H9 (cell line): ENCODE measurements around the gene YBEY. TPM values are rescaled to one million over a fixed set of nuclear protein-coding genes. Genes with fewer than 3 reads are reported as not detected.
A peak's percentile ranks its signal among the peaks of the same experiment; 100 is the strongest.

Experiments used
- DNase-seq: peaks from one replicate; pipeline ENCODE4 v3.0.0-alpha.2; 2017
- H2AFZ ChIP-seq: one replicate; pipeline ENCODE4 v1.6.1; 2013; ENCODE audit warnings: mild to moderate bottlenecking, low read length, control low read depth, moderate library complexity
- H2AK5ac ChIP-seq: 2 replicates; pipeline ENCODE4 v1.6.1; 2013; ENCODE audit warnings: low read length, control low read depth, mixed read lengths; ENCODE audit not compliant: insufficient read length
- H2BK120ac ChIP-seq: one replicate; pipeline ENCODE4 v1.6.1; 2013; ENCODE audit warnings: low read depth, mild to moderate bottlenecking, low read length, control low read depth, inconsistent platforms; ENCODE audit not compliant: poor library complexity, severe bottlenecking
- H2BK12ac ChIP-seq: 2 replicates; pipeline ENCODE4 v1.6.1; 2013; ENCODE audit warnings: low read length, control low read depth, mixed read lengths, low read depth; ENCODE audit not compliant: insufficient read length
- H2BK15ac ChIP-seq: 2 replicates; pipeline ENCODE4 v1.6.1; 2013; ENCODE audit warnings: low read depth, low read length, control low read depth
- H2BK20ac ChIP-seq: one replicate; pipeline ENCODE4 v1.6.1; 2013; ENCODE audit warnings: low read depth, mild to moderate bottlenecking, low read length, control low read depth, inconsistent platforms; ENCODE audit not compliant: poor library complexity, severe bottlenecking
- H2BK5ac ChIP-seq: 2 replicates; pipeline ENCODE4 v1.6.1; 2013; ENCODE audit warnings: low read length, control low read depth, mixed read lengths; ENCODE audit not compliant: insufficient read length
- H3K14ac ChIP-seq: 2 replicates; pipeline ENCODE4 v1.6.1; 2013; ENCODE audit warnings: low read length, control low read depth; ENCODE audit not compliant: insufficient read depth
- H3K18ac ChIP-seq: 2 replicates; pipeline ENCODE4 v1.6.1; 2013; ENCODE audit warnings: low read depth, mild to moderate bottlenecking, mixed read lengths, low read length, control low read depth; ENCODE audit not compliant: insufficient read length
- H3K23ac ChIP-seq: 2 replicates; pipeline ENCODE4 v1.6.1; 2013; ENCODE audit warnings: low read length, control low read depth, mixed read lengths, low read depth; ENCODE audit not compliant: insufficient read length
- H3K23me2 ChIP-seq: 2 replicates; pipeline ENCODE4 v1.6.1; 2013; ENCODE audit warnings: low read depth, mild to moderate bottlenecking, mixed read lengths, low read length, control low read depth; ENCODE audit not compliant: insufficient read length, poor library complexity, severe bottlenecking
- H3K27ac ChIP-seq: 2 replicates; pipeline ENCODE4 v1.5.1; 2013; ENCODE audit warnings: low read length, control low read depth, mixed read lengths, low read depth; ENCODE audit not compliant: insufficient read length
- H3K27me3 ChIP-seq: 2 replicates; pipeline ENCODE4 v1.6.1; 2013; ENCODE audit warnings: low read length, control low read depth, inconsistent platforms; ENCODE audit not compliant: insufficient read depth
- H3K4ac ChIP-seq: 2 replicates; pipeline ENCODE4 v1.6.1; 2013; ENCODE audit warnings: low read depth, mild to moderate bottlenecking, control low read depth, inconsistent platforms, low read length, moderate library complexity
- H3K4me1 ChIP-seq: 2 replicates; pipeline ENCODE4 v1.6.1; 2013; ENCODE audit warnings: low read length, control low read depth, inconsistent platforms; ENCODE audit not compliant: insufficient read depth
- H3K4me2 ChIP-seq: 2 replicates; pipeline ENCODE4 v1.6.1; 2013; ENCODE audit warnings: low read length, control low read depth, mixed read lengths; ENCODE audit not compliant: insufficient read length, insufficient read depth
- H3K56ac ChIP-seq: 2 replicates; pipeline ENCODE4 v1.6.1; 2013; ENCODE audit warnings: low read depth, mild to moderate bottlenecking, mixed read lengths, low read length, control low read depth; ENCODE audit not compliant: insufficient read length
- H3K79me1 ChIP-seq: 2 replicates; pipeline ENCODE4 v1.6.1; 2013; ENCODE audit warnings: low read depth, mild to moderate bottlenecking, moderate library complexity, low read length, control low read depth, inconsistent platforms; ENCODE audit not compliant: insufficient read depth, poor library complexity, severe bottlenecking
- H3K79me2 ChIP-seq: 2 replicates; pipeline ENCODE4 v1.6.1; 2013; ENCODE audit warnings: low read length, control low read depth, inconsistent platforms; ENCODE audit not compliant: insufficient read depth
- H3K9ac ChIP-seq: 2 replicates; pipeline ENCODE4 v1.6.1; 2013; ENCODE audit warnings: low read length, control low read depth, mixed read lengths; ENCODE audit not compliant: insufficient read length; ENCODE audit errors: extremely low read depth
- H3K9me3 ChIP-seq: one replicate; pipeline ENCODE4 v1.6.1; 2013; ENCODE audit warnings: low read depth, low read length, inconsistent platforms; ENCODE audit not compliant: control insufficient read depth
- H3T11ph ChIP-seq: one replicate; pipeline ENCODE4 v1.6.1; 2013; ENCODE audit warnings: mild to moderate bottlenecking, low read length, control low read depth, inconsistent platforms
- H4K20me1 ChIP-seq: one replicate; pipeline ENCODE4 v1.6.1; 2013; ENCODE audit not compliant: control insufficient read depth, insufficient read length, insufficient read depth
- H4K5ac ChIP-seq: 2 replicates; pipeline ENCODE4 v1.6.1; 2013; ENCODE audit warnings: low read depth, mild to moderate bottlenecking, mixed read lengths, low read length, control low read depth; ENCODE audit not compliant: insufficient read length
- H4K8ac ChIP-seq: replicated peaks from 2 replicates; pipeline ENCODE4 v1.6.1; 2013; ENCODE audit warnings: low read length, control low read depth, mixed read lengths, low read depth; ENCODE audit not compliant: insufficient read length
- H4K91ac ChIP-seq: 2 replicates; pipeline ENCODE4 v1.6.1; 2013; ENCODE audit warnings: low read depth, mild to moderate bottlenecking, moderate library complexity, mixed read lengths, low read length, control low read depth; ENCODE audit not compliant: insufficient read length
- H3K27ac Mint-ChIP-seq, 3 experiments: 2 replicates in 2 of 3; 3 replicates in 1 of 3; pipeline ENCODE4 v1.8.0; 2020 to 2021; ENCODE audit warnings: mixed read lengths in 3 of 3, mild to moderate bottlenecking in 1 of 3, moderate library complexity in 1 of 3
- H3K27me3 Mint-ChIP-seq: 2 replicates; pipeline ENCODE4 v1.8.0; 2021; ENCODE audit warnings: low read depth, mild to moderate bottlenecking, moderate library complexity, mixed read lengths
- H3K36me3 Mint-ChIP-seq, 3 experiments: 2 replicates in 2 of 3; 3 replicates in 1 of 3; pipeline ENCODE4 v1.8.0; 2020 to 2021; ENCODE audit warnings: low read depth in 3 of 3, mixed read lengths in 3 of 3; ENCODE audit not compliant: insufficient read depth in 1 of 3
- H3K4me1 Mint-ChIP-seq, 2 experiments: 2 replicates each; pipeline ENCODE4 v1.8.0; 2020; ENCODE audit warnings: mixed read lengths in 2 of 2
- H3K4me3 Mint-ChIP-seq, 2 experiments: 2 replicates in 1 of 2; 3 replicates in 1 of 2; pipeline ENCODE4 v1.8.0; 2020 to 2021; ENCODE audit warnings: mild to moderate bottlenecking in 2 of 2, mixed read lengths in 2 of 2, moderate library complexity in 1 of 2
- H3K9me3 Mint-ChIP-seq, 2 experiments: 2 replicates in 1 of 2; 3 replicates in 1 of 2; pipeline ENCODE4 v1.8.0; 2020; ENCODE audit warnings: mild to moderate bottlenecking in 2 of 2, mixed read lengths in 2 of 2, moderate library complexity in 1 of 2
- CTCF ChIP-seq: fragments of 200-600 bp; sonication (generic); conservative IDR thresholded peaks from 3 replicates; pipeline ENCODE4 v1.8.0; 2021; ENCODE audit warnings: antibody characterized with exemption, mild to moderate bottlenecking
- WGBS: extraction: QIAGEN DNeasy Blood & Tissue Kit; methylation state at CpG from one replicate; pipeline ENCODE4 v1.1.7; 2013; ENCODE audit warnings: missing lambda C conversion rate, low lambda C conversion rate, mixed read lengths; ENCODE audit not compliant: insufficient read length; ENCODE audit errors: extremely low coverage; 5-methylcytosine and 5-hydroxymethylcytosine counted together
- total RNA-seq: library from RNA; stranded (reverse); gene quantifications from 2 replicates; pipeline ENCODE4 v1.2.1, GENCODE V29; 2021

The YBEY gene
- total RNA-seq, 1 experiment from 2014 or later, result 26.2 TPM

- Histone ChIP-seq H3K9ac (no peak overlapping the region), H3K27me3 (no peaks in the 10 kb centered on the region), H2BK20ac (no peak overlapping the region), H4K8ac (no peak overlapping the region), H3K23ac (no peak overlapping the region), H4K5ac (no peak overlapping the region), H3K9me3 (no peaks in the 10 kb centered on the region), H3K14ac (no peak overlapping the region; the same call in 1 of the 2 replicates), H3K4ac (no peak overlapping the region), H3K79me2 (no peaks in the 10 kb centered on the region), H3K27ac (no peak overlapping the region), H3T11ph (no peak overlapping the region), H2BK12ac (no peak overlapping the region), H3K18ac (no peak overlapping the region), H3K23me2 (peaks cover 9% of the 10 kb centered on the region), H3K79me1 (no peaks in the 10 kb centered on the region), H3K56ac (no peak overlapping the region), H4K91ac (no peak overlapping the region), H2BK5ac (no peak overlapping the region), H2BK15ac (no peak overlapping the region; the same call in 1 of the 2 replicates), H2BK120ac (no peak overlapping the region), H3K4me1 (no peaks in the 10 kb centered on the region; the same call in 1 of the 2 replicates), H4K20me1 (no peaks in the 10 kb centered on the region), H2AFZ (no peak overlapping the region), H3K4me2 (no peak overlapping the region), H2AK5ac (no peak overlapping the region)
- TF ChIP-seq CTCF, result no peak
- peak overlapping the region; percentile 13 to 97 (median 68); a peak in 2 of 7 replicates for H3K27ac Mint-ChIP-seq
- peaks cover 11 to 17% of the 10 kb centered on the region in 2 experiments for H3K4me1 Mint-ChIP-seq
- peaks cover 21 to 29% (median 29%) of the 10 kb centered on the region in 3 experiments for H3K36me3 Mint-ChIP-seq
- no peaks in the 10 kb centered on the region; the same call in 1 of the 2 replicates for H3K27me3 Mint-ChIP-seq
- no peak for DNase-seq
- no CpG with 5 or more reads among the region's 9 CpGs for WGBS
- H3K4me3 Mint-ChIP-seq, result no peak overlapping the region
- no peaks in the 10 kb centered on the region; a peak in 2 of 5 replicates for H3K9me3 Mint-ChIP-seq
Measured at GRCh38 chr21:46295177-46295770, 9.1 kb downstream of the YBEY start.
